ENCODE measurements around the gene CCT2. TPM values are rescaled to one million over a fixed set of nuclear protein-coding genes. Genes with fewer than 3 reads are reported as not detected.
"Not testable (repeated sequence)": the region's sequence is repeated elsewhere in the genome, so short reads cannot be mapped to it uniquely, and the experiment has no call there.

The CCT2 gene
- total RNA-seq, 2 experiments from 2014 or later = 484 to 501 TPM

DNA sequence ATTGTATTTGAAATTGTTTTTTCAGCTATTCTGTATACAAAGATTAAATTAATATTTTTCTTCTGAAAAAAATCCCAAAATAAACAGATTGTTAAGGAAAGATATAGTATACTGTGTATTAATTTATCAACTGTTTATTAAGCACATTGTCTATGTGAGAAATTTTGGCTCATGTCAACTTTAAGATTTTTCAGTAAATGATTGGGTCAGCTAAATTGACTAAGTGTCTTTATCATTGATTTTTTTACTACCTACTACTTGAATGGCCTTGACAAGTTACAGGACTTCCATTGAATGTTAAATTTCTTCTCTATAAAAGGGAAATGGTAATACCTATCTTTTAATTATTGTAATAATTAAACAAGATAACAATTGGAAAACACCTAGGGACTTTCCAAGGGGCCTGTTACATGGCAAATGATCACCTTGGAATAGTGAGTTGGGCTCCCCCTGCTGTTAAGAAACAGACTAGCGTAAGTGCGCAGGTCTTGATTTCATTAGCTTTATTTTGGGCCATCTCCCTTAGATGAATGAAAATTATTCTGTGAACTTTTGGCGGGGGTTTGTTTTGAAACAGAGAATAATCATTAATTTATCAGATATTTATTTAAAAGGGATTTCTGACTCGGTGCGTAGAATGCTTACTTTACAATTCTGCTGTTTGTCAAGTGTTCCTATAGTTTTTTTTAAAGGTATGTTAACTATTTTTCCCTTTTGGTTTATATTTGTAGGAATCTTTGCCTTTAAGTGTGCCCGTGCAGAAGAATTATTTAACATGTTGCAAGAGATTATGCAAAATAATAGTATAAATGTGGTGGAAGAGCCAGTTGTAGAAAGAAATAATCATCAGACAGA is 14.5 kb upstream of the CCT2 start:
- no peaks in the 10 kb centered on the region for H3K27me3 Mint-ChIP-seq

GRCh38 chr12:69575346-69575745 is 9.9 kb upstream of the CCT2 start:
- H3K27me3 Mint-ChIP-seq = no peaks in the 10 kb centered on the region
- peaks cover 9% of the 10 kb centered on the region for H3K4me1 Mint-ChIP-seq
- no peak overlapping the region for H3K4me3 Mint-ChIP-seq
- peaks cover 9% of the 10 kb centered on the region for H3K36me3 Mint-ChIP-seq
- no peaks in the 10 kb centered on the region for H3K9me3 Mint-ChIP-seq
- no peak for DNase-seq
- no peak overlapping the region for H3K27ac Mint-ChIP-seq

More for the DNA sequence above, 14.5 kb upstream of the CCT2 start:
- Mint-ChIP-seq H3K4me3 (no peak overlapping the region), H3K27ac (no peak overlapping the region), H3K9me3 (no peaks in the 10 kb centered on the region), H3K4me1 (peaks cover 6% of the 10 kb centered on the region), H3K36me3 (peaks cover 8% of the 10 kb centered on the region)
- peak; percentile 43 for DNase-seq

GRCh38 chr12:69578283-69578682 is 7.0 kb upstream of the CCT2 start:
- H3K4me1 Mint-ChIP-seq = peaks cover 9% of the 10 kb centered on the region
- peaks cover 6% of the 10 kb centered on the region for H3K36me3 Mint-ChIP-seq
- no peak overlapping the region for H3K4me3 Mint-ChIP-seq
- no peak for DNase-seq
- no peaks in the 10 kb centered on the region for H3K9me3 Mint-ChIP-seq
- H3K27me3 Mint-ChIP-seq = no peaks in the 10 kb centered on the region
- no peak overlapping the region for H3K27ac Mint-ChIP-seq

DNA sequence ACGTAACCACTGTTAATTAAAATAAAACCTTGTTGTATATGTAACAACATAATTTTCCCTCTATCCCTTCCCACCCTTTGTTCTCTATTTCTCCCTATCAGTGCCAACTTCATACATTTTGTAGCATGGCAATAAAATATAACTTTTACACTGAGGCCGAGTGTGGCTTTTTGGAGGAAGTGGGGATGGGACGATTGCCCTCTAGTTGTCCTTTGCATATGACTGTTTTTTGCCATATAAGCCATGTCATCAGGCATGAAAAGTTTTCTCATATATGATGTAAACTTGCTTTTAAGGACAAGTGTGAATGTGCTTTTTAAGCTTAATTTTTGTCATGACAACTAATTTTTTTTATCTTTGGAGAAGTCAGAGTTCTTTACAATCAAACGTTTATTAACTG is 6.2 kb upstream of the CCT2 start:
- H3K27ac Mint-ChIP-seq = no peak overlapping the region
- no peak overlapping the region for H3K4me3 Mint-ChIP-seq
- peaks cover 3% of the 10 kb centered on the region for H3K36me3 Mint-ChIP-seq
- no peaks in the 10 kb centered on the region for H3K27me3 Mint-ChIP-seq
- no peaks in the 10 kb centered on the region for H3K9me3 Mint-ChIP-seq
- H3K4me1 Mint-ChIP-seq = peaks cover 6% of the 10 kb centered on the region
- no peak for DNase-seq

DNA sequence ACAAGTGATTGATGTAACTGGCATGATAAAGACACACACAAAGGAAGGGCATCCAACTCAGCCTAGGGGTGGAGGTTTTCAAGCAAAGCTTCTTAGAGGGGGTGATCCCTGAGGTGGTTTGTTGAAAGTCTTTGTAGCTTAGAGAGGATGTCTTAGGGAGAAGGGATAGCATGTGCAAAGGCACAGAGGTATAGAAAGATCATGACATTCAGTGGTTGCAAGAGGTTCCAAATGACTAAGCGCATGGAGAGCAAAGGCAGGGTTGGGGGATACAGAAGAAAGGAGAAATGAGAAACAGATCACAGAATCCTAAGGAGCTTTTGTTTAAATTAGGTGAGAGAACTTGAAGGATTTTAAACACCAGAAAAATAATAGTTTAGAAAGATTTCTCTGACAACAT is 5.2 kb upstream of the CCT2 start:
- Mint-ChIP-seq H3K27ac (no peak overlapping the region), H3K27me3 (no peaks in the 10 kb centered on the region), H3K9me3 (no peaks in the 10 kb centered on the region), H3K36me3 (peaks cover 1% of the 10 kb centered on the region), H3K4me1 (peaks cover 5% of the 10 kb centered on the region), H3K4me3 (no peak overlapping the region)
- DNase-seq = no peak

DNA sequence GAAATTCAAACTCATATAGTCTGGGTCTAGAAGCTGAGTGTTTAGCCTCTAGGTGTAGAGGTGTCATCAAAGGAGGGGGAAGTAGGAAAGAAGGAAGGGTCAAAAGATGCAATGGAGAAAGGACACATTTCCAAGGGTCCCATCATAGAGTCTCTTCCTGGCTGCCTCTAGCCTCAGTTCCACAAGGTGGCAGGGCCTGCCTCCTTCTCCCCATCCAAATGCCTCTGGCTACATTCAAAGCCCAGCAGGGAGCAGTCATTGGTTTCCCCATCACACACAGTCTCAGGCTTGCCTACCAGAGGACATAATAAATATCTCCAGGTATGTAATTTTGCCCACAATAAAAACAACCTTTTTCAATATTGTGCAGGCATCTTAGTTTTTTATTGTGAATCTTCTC is 2.1 kb upstream of the CCT2 start:
- Mint-ChIP-seq H3K27ac (no peak overlapping the region), H3K36me3 (peaks cover 13% of the 10 kb centered on the region), H3K4me3 (no peak overlapping the region), H3K27me3 (no peaks in the 10 kb centered on the region), H3K4me1 (peaks cover 10% of the 10 kb centered on the region), H3K9me3 (no peaks in the 10 kb centered on the region)
- no peak for DNase-seq

- DNase-seq = no peak
- Mint-ChIP-seq H3K4me1 (peaks cover 34% of the 10 kb centered on the region), H3K9me3 (no peaks in the 10 kb centered on the region), H3K27ac (no peak overlapping the region), H3K36me3 (peaks cover 51% of the 10 kb centered on the region), H3K4me3 (no peak overlapping the region), H3K27me3 (no peaks in the 10 kb centered on the region)
Observed at GRCh38 chr12:69588527-69588926, 3.3 kb downstream of the CCT2 start.

GRCh38 chr12:69589082-69589481 is 3.8 kb downstream of the CCT2 start:
- no peak for DNase-seq
- H3K4me1 Mint-ChIP-seq = peaks cover 37% of the 10 kb centered on the region
- peak overlapping the region; percentile 25 for H3K27ac Mint-ChIP-seq
- no peaks in the 10 kb centered on the region for H3K27me3 Mint-ChIP-seq
- no peaks in the 10 kb centered on the region for H3K9me3 Mint-ChIP-seq
- no peak overlapping the region for H3K4me3 Mint-ChIP-seq
- H3K36me3 Mint-ChIP-seq = peaks cover 56% of the 10 kb centered on the region

DNA sequence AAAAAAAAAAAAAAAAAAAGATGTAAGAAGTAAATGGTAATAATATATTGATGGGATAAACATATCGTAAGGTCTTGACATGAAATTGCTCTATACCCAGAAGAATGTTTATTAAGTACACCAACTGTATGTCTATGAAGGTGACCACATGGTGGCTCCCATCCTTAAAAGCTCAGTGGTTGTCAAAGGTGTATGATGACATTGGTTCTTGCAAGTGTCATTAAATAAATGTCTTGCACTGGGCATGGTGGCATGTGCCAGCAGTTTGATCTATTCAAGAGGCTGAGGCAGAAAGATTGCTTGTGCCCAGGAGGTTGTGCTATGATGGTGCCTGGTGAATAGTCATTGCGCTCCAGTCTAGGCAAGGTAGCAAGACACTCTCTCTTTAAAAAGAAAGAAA is 10.4 kb downstream of the CCT2 start:
- Mint-ChIP-seq H3K27ac (no peak overlapping the region), H3K36me3 (peaks cover 40% of the 10 kb centered on the region), H3K27me3 (no peaks in the 10 kb centered on the region), H3K4me3 (no peak overlapping the region), H3K4me1 (peaks cover 27% of the 10 kb centered on the region), H3K9me3 (no peaks in the 10 kb centered on the region)
- DNase-seq = no peak

DNA sequence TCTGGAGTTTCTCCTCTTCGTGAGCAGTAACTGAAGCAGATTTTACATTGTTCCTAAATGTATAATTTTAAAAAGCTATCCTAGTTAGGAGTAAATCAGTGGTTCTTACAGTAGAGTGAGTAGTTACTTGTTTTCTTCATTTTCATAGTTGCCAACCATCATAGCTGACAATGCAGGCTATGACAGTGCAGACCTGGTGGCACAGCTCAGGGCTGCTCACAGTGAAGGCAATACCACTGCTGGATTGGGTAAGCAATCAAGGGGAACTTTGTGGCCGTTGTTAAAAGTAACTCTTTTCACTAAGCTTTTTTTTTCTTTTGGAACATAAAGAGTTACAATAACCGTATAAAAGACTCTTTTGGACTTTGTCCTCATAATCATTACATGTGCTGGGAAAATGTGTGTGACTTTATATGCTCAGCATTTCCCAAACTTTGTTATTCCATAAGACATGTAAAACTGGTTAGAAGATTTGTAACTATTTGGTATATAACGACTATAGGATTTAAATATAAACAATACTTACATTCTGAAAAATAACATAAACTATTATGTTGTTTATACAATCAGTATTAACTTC is 13.0 kb downstream of the CCT2 start:
- H3K9me3 Mint-ChIP-seq = no peaks in the 10 kb centered on the region
- no peaks in the 10 kb centered on the region for H3K27me3 Mint-ChIP-seq
- no peak overlapping the region for H3K27ac Mint-ChIP-seq
- no peak for DNase-seq
- no peak overlapping the region for H3K4me3 Mint-ChIP-seq
- peaks cover 20% of the 10 kb centered on the region for H3K4me1 Mint-ChIP-seq
- peaks cover 48% of the 10 kb centered on the region for H3K36me3 Mint-ChIP-seq

- H3K36me3 Mint-ChIP-seq = peaks cover 37% of the 10 kb centered on the region
- H3K4me1 Mint-ChIP-seq = peaks cover 12% of the 10 kb centered on the region
- H3K9me3 Mint-ChIP-seq = no peaks in the 10 kb centered on the region
- H3K27ac Mint-ChIP-seq = no peak overlapping the region
- no peak for DNase-seq
- no peaks in the 10 kb centered on the region for H3K27me3 Mint-ChIP-seq
- H3K4me3 Mint-ChIP-seq = no peak overlapping the region
Observed at GRCh38 chr12:69600804-69601203, 15.5 kb downstream of the CCT2 start.

DNA sequence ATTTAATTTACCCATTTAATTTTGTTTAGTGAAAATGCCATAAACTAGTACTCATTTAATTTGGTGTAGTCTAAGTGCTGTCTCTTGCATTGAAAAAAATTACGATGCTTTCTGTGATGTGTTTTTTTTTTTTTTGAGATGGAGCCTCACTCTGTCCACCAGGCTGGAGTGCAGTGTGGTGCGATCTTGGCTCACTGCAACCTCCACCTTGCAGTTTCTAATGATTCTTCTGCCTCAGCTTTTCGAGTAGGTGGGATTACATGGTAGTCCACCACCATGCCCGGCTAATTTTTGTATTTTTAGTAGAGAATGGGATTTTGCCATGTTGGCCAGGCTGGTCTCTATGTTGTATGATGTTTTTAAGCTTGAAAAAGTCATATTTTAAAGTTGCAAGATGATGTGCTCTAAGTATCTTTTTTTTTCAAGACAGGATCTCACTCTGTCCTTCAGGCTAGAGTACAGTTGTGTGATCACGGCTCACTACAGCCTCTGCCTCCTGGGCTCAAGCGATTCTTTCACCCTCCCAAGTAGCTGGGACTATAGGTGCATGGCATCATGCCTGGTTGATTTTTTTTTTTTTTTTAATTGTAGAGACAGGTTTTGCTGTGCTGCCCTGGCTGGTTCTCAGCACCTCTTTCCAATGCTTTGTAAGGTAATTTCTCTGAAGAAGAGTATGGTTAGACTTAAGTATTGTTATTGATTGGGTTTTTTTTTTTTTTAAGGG is 16.9 kb downstream of the CCT2 start:
- Mint-ChIP-seq H3K27ac (peak overlapping the region; percentile 26), H3K4me3 (no peak overlapping the region), H3K9me3 (no peaks in the 10 kb centered on the region), H3K4me1 (peaks cover 4% of the 10 kb centered on the region), H3K36me3 (peaks cover 32% of the 10 kb centered on the region), H3K27me3 (no peaks in the 10 kb centered on the region)
- DNase-seq = no peak

GRCh38 chr12:69602954-69603353 is 17.7 kb downstream of the CCT2 start:
- H3K27me3 Mint-ChIP-seq = no peaks in the 10 kb centered on the region
- no peaks in the 10 kb centered on the region for H3K9me3 Mint-ChIP-seq
- no peak overlapping the region for H3K4me3 Mint-ChIP-seq
- H3K4me1 Mint-ChIP-seq = peaks cover 3% of the 10 kb centered on the region
- peaks cover 30% of the 10 kb centered on the region for H3K36me3 Mint-ChIP-seq
- no peak for DNase-seq
- no peak overlapping the region for H3K27ac Mint-ChIP-seq

- H3K27ac Mint-ChIP-seq, H3K4me3 Mint-ChIP-seq, H3K9me3 Mint-ChIP-seq, DNase-seq, H3K27me3 Mint-ChIP-seq, H3K4me1 Mint-ChIP-seq: not testable (repeated sequence)
- H3K36me3 Mint-ChIP-seq = peaks cover 27% of the 10 kb centered on the region
Observed at GRCh38 chr12:69603556-69603955, 18.3 kb downstream of the CCT2 start.

DNA sequence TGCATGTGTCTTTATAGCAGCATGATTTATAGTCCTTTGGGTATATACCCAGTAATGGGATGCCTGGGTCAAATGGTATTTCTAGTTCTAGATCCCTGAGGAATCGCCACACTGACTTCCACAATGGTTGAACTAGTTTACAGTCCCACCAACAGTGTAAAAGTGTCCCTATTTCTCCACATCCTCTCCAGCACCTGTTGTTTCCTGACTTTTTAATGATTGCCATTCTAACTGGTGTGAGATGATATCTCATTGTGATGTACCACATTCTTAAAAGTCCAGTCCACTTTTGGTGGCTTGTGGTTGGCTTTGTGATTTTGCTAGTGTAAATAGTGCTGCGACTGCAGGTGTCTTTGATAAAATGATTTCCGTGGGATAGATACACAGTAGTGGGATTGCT is 19.0 kb downstream of the CCT2 start:
- not testable (repeated sequence) for H3K27me3 Mint-ChIP-seq, H3K4me3 Mint-ChIP-seq, H3K27ac Mint-ChIP-seq, H3K4me1 Mint-ChIP-seq, DNase-seq, H3K9me3 Mint-ChIP-seq
- peaks cover 27% of the 10 kb centered on the region for H3K36me3 Mint-ChIP-seq

Data from activated naive CD8-positive, alpha-beta T cell treated with anti-CD3 and anti-CD28 coated beads for 36 hours (primary cell).